Central memory CD8-positive, alpha-beta T cell (primary cell): Measurements from ENCODE around the gene SMDT1.
"Not testable (repeated sequence)": the region's sequence is repeated elsewhere in the genome, so short reads cannot be mapped to it uniquely, and the experiment has no call there.

Experiments
- ATAC-seq: fragments of 150-1000 bp; cut with Tn5 transposase; replicated peaks from 2 replicates; pipeline ENCODE4 v1.10.0; 2022; ENCODE audit warnings: mild to moderate bottlenecking, moderate FRiP score, moderate number of reproducible peaks; ENCODE audit not compliant: poor library complexity, severe bottlenecking; ENCODE audit errors: extremely low read depth
- DNase-seq, 2 donors: peaks; one replicate each; pipeline ENCODE4 v3.0.0; 2021; ENCODE audit warnings: low spot score in 2 of 2
- H3K27ac Mint-ChIP-seq: one replicate; pipeline ENCODE4 v1.8.0; 2022; ENCODE audit warnings: low read depth, mild to moderate bottlenecking, moderate library complexity, mixed read lengths
- H3K27me3 Mint-ChIP-seq: one replicate; pipeline ENCODE4 v1.8.0; 2022; ENCODE audit warnings: mixed read lengths
- H3K36me3 Mint-ChIP-seq: one replicate; pipeline ENCODE4 v1.8.0; 2022; ENCODE audit warnings: mild to moderate bottlenecking, moderate library complexity, mixed read lengths; ENCODE audit not compliant: insufficient read depth
- H3K4me1 Mint-ChIP-seq: one replicate; pipeline ENCODE4 v1.8.0; 2022; ENCODE audit warnings: mixed read lengths
- H3K4me3 Mint-ChIP-seq: one replicate; pipeline ENCODE4 v1.8.0; 2022; ENCODE audit warnings: mild to moderate bottlenecking, moderate library complexity, mixed read lengths
- H3K9me3 Mint-ChIP-seq: one replicate; pipeline ENCODE4 v1.8.0; 2022; ENCODE audit warnings: mixed read lengths

SMDT1 gene

DNA sequence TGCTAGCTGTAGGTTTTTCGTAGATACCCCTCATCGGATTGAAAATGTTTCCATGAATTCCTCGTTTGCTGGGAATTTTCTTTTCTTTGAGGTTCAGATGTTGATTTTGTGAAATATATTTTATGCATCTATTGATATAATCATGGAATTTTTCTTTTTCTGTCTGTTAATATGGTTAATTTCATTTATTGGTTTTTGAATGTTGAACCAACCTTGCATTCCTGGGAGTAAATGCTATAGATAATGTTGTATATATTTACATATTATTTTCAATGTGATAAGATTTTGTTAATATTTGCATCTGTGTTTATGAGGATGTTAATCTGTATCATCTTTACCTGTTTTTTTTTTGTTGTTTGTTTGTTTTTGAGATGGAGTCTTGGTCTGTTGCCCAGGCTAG, 21.7 kb downstream of the SMDT1 start:
- H3K9me3 Mint-ChIP-seq, result peaks cover 9% of the 10 kb centered on the region
- H3K27ac Mint-ChIP-seq, result no peak overlapping the region

DNA sequence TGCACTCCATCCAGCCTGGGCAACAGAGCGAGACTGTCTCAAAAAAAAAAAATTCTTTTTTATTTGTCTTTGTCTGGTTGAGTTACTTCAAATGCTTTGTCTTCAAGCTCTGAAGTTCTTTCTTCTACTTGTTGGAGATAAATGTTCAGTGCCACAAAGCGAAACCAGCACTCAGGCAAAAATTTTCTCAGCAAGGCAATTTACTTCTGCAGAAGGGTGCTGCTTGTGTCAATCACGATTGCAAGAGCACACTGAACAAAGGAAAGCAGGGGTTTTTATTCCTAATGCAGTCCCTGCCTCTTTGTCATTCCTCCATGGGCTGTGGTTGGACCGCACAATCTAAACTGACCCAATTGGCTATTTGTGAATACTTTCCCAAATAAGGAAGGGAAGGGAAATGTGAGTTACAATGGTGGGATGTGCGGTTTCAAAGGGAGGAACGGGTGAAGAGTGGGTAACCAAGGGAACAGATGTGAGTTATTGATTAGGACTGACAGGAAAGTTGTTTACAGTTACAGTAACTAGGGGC, 24.9 kb downstream of the SMDT1 start:
- not testable (repeated sequence) for H3K27ac Mint-ChIP-seq, H3K4me1 Mint-ChIP-seq, H3K36me3 Mint-ChIP-seq, ATAC-seq, H3K27me3 Mint-ChIP-seq, H3K4me3 Mint-ChIP-seq, DNase-seq, H3K9me3 Mint-ChIP-seq

More for the DNA sequence above, 21.7 kb downstream of the SMDT1 start:
- ATAC-seq (no peak), DNase-seq (no peak)
- H3K36me3 Mint-ChIP-seq, result peaks cover 3% of the 10 kb centered on the region
- no peaks in the 10 kb centered on the region for H3K27me3 Mint-ChIP-seq
- H3K4me1 Mint-ChIP-seq, result no peaks in the 10 kb centered on the region
- no peak overlapping the region for H3K4me3 Mint-ChIP-seq

GRCh38 chr22:42108848-42109247, 29.3 kb downstream of the SMDT1 start:
- peaks cover 3% of the 10 kb centered on the region for H3K36me3 Mint-ChIP-seq
- no peak for ATAC-seq

GRCh38 chr22:42111798-42112197, 32.3 kb downstream of the SMDT1 start:
- H3K27ac Mint-ChIP-seq, result no peak overlapping the region
- no peaks in the 10 kb centered on the region for H3K36me3 Mint-ChIP-seq
- ATAC-seq (no peak), DNase-seq (no peak)
- H3K4me3 Mint-ChIP-seq, result no peak overlapping the region
- no peaks in the 10 kb centered on the region for H3K4me1 Mint-ChIP-seq
- H3K27me3 Mint-ChIP-seq, result no peaks in the 10 kb centered on the region
- peaks cover 8% of the 10 kb centered on the region for H3K9me3 Mint-ChIP-seq

More at GRCh38 chr22:42108848-42109247, 29.3 kb downstream of the SMDT1 start:
- Mint-ChIP-seq H3K27ac (no peak overlapping the region), H3K9me3 (peaks cover 4% of the 10 kb centered on the region), H3K27me3 (no peaks in the 10 kb centered on the region), H3K4me1 (no peaks in the 10 kb centered on the region), H3K4me3 (no peak overlapping the region)
- no peak for DNase-seq

- not testable (repeated sequence) for H3K9me3 Mint-ChIP-seq, H3K4me3 Mint-ChIP-seq, DNase-seq, H3K27ac Mint-ChIP-seq, H3K36me3 Mint-ChIP-seq, H3K4me1 Mint-ChIP-seq, H3K27me3 Mint-ChIP-seq, ATAC-seq
These were observed 33.3 kb downstream of the SMDT1 start for GRCh38 chr22:42112793-42113192.

- DNase-seq (no peak), ATAC-seq (no peak)
- Mint-ChIP-seq H3K9me3 (peaks cover 8% of the 10 kb centered on the region), H3K27ac (no peak overlapping the region), H3K4me3 (no peak overlapping the region), H3K36me3 (no peaks in the 10 kb centered on the region), H3K27me3 (no peaks in the 10 kb centered on the region), H3K4me1 (peaks cover 11% of the 10 kb centered on the region)
These were observed 35.2 kb downstream of the SMDT1 start for GRCh38 chr22:42114721-42115120.

DNA sequence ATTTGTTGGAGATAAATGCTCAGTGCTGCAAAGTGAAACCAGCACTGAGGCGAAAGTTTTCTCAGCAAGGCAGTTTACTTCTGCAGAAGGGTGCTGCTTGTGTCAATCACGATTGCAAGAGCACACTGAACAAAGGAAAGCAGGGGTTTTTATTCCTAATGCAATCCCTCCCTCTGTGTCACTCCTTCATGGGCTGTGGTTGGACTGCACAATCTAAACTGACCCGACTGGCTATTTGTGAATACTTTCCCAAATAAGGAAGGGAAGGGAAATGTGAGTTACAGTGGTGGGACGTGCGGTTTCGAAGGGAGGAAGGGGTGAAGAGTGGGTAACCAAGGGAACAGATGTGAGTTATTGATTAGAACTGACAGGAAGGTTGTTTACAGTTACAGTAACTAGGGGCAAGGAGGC, 35.9 kb downstream of the SMDT1 start:
- not testable (repeated sequence) for DNase-seq, H3K4me3 Mint-ChIP-seq, H3K9me3 Mint-ChIP-seq, H3K27ac Mint-ChIP-seq, H3K36me3 Mint-ChIP-seq, H3K27me3 Mint-ChIP-seq, ATAC-seq
- H3K4me1 Mint-ChIP-seq, result peaks cover 18% of the 10 kb centered on the region

DNA sequence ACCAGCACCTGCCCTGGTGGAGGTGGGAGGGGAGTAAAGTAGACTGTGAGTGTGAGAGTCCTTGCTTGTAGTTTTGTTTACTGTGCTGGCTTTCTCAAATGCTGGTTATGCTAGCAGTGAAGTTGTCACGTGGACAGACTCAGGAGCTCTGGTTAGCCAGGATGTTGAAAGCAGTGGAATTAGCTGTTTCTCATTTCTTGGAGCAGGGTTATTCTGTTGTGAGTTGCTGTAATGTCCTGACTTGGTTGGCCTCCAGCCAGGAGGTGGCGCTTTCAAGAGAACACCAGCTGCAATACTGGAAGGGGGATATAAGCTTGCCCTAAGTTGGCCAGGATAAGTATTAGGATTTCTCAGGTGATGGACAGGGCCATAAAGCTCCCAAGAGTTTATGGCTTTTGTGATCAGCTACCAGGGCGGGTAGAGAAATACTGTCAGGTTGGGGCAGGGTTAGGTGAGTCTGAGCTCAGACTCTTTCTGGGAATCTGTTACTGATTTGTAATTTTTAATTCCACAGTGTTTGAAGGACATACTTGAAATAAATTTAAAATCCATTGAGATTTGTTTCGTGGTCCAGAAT, 37.4 kb downstream of the SMDT1 start:
- Mint-ChIP-seq H3K36me3 (no peaks in the 10 kb centered on the region), H3K27ac (no peak overlapping the region), H3K27me3 (no peaks in the 10 kb centered on the region), H3K4me3 (no peak overlapping the region), H3K4me1 (peaks cover 32% of the 10 kb centered on the region), H3K9me3 (peaks cover 8% of the 10 kb centered on the region)
- ATAC-seq, result no peak
- DNase-seq, result no peak

GRCh38 chr22:42120231-42121021, 40.9 kb downstream of the SMDT1 start:
- peak overlapping the region; percentile 78 for H3K4me3 Mint-ChIP-seq

GRCh38 chr22:42123529-42123928, 44.0 kb downstream of the SMDT1 start:
- not testable (repeated sequence) for ATAC-seq, H3K27me3 Mint-ChIP-seq, H3K36me3 Mint-ChIP-seq, H3K27ac Mint-ChIP-seq, H3K9me3 Mint-ChIP-seq, DNase-seq, H3K4me3 Mint-ChIP-seq
- peaks cover 36% of the 10 kb centered on the region for H3K4me1 Mint-ChIP-seq

More at GRCh38 chr22:42120231-42121021, 40.9 kb downstream of the SMDT1 start:
- not testable (repeated sequence) for H3K27me3 Mint-ChIP-seq, H3K9me3 Mint-ChIP-seq, DNase-seq, H3K36me3 Mint-ChIP-seq
- H3K27ac Mint-ChIP-seq, result peak overlapping the region; percentile 92
- peaks cover 36% of the 10 kb centered on the region for H3K4me1 Mint-ChIP-seq
- peak; percentile 77 for ATAC-seq

DNA sequence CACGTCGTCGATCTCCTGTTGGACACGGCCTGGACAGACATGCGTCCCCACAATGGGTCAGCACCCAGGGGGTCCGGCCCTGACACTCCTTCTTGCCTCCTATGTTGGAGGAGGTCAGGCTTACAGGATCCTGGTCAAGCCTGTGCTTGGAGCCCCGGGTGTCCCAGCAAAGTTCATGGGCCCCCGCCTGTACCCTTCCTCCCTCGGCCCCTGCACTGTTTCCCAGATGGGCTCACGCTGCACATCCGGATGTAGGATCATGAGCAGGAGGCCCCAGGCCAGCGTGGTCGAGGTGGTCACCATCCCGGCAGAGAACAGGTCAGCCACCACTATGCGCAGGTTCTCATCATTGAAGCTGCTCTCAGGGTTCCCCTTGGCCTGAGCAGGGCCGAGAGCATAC, 48.1 kb downstream of the SMDT1 start:
- Mint-ChIP-seq H3K36me3 (no peaks in the 10 kb centered on the region), H3K27me3 (no peaks in the 10 kb centered on the region), H3K4me1 (no peaks in the 10 kb centered on the region), H3K9me3 (no peaks in the 10 kb centered on the region), H3K4me3 (no peak overlapping the region), H3K27ac (no peak overlapping the region)
- ATAC-seq (no peak), DNase-seq (no peak)

DNA sequence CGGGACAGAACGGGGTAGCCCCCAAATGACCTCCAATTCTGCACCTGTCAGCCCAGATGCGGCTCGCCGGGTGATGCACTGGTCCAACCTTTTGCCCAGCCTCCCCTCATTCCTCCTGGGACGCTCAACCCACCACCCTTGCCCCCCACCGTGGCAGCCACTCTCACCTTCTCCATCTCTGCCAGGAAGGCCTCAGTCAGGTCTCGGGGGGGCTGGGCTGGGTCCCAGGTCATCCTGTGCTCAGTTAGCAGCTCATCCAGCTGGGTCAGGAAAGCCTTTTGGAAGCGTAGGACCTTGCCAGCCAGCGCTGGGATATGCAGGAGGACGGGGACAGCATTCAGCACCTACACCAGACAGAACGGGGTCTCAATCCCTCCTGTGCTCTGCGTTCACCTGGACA, 48.5 kb downstream of the SMDT1 start:
- not testable (repeated sequence) for DNase-seq, H3K4me3 Mint-ChIP-seq, H3K4me1 Mint-ChIP-seq, H3K9me3 Mint-ChIP-seq, H3K36me3 Mint-ChIP-seq, H3K27ac Mint-ChIP-seq, H3K27me3 Mint-ChIP-seq, ATAC-seq
